ENCODE results near the gene OR5H14.
"Not testable (repeated sequence)": the region's sequence is repeated elsewhere in the genome, so short reads cannot be mapped to it uniquely, and the experiment has no call there.

Gene OR5H14

DNA sequence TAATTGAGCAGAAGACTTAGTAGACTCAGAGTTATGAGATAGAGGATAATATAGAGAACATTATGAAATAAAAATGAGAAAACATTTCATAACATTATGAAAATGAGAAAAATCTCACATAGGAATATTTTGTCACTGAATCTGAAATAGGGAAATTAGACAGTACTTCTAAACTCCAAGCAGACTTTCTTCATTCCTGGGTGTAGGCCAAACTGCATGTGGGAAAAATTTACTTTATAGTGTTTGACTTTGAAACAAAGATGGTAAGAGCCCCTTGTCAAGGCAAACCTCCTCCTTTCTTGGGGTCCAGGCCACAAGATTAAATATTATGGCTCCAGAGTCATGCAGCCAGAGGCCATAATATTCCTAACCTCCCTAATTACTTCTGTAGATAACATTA is 6.7 kb upstream of the OR5H14 start:
- H3K4me2 ChIP-seq (ENCODE audit: low read length) = no peak overlapping the region
- H3K79me2 ChIP-seq (ENCODE audit: control insufficient read depth, low read length) = no peaks in the 10 kb centered on the region
- H3K9me2 ChIP-seq (replicated peaks; ENCODE audit: control insufficient read depth, low read length) = no peaks in the 10 kb centered on the region
- no peaks in the 10 kb centered on the region for H4K20me1 ChIP-seq (ENCODE audit: control insufficient read depth, insufficient read depth, low read depth, low read length)
- H3K4me3 ChIP-seq (ENCODE audit: low read length) = no peak overlapping the region
- H3F3A ChIP-seq (ENCODE audit: control insufficient read depth, insufficient read depth) = no peaks in the 10 kb centered on the region
- H3K9me3 ChIP-seq (ENCODE audit: control insufficient read depth, insufficient read depth, low read length) = no peaks in the 10 kb centered on the region
- H3K36me3 ChIP-seq (ENCODE audit: control insufficient read depth, low read length) = no peaks in the 10 kb centered on the region
- TF ChIP-seq EZH2phosphoT487 (IDR thresholded peaks at IDR 0.05; ENCODE audit: borderline replicate concordance, low read length) (no peak), CTCF (IDR thresholded peaks at IDR 0.05; ENCODE audit: low read depth, low read length, poor library complexity, severe bottlenecking) (no peak)
- no peaks in the 10 kb centered on the region for H3K4me1 ChIP-seq (ENCODE audit: control insufficient read depth, low read length)
- H3K27ac ChIP-seq (ENCODE audit: low read depth, low read length) = no peak overlapping the region
- H3K27me3 ChIP-seq (ENCODE audit: control insufficient read depth, low read length) = no peaks in the 10 kb centered on the region

DNA sequence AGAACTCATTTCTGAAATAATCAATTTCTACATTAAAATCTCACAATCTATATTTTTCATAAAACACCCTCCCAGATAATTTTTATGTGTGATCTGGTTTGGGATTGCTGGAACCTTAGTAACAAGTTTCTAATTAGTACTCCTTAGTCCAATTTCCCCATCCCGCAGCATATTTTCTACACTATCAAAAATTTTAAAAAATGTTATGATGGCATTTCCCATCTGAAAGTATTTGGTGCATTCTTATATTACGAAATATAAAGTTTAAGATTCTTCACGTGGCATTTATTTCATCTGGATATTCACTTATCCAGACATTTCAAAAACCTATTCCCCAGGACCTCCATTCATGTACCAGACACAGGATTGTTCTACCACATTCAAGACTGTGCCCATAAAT is 1.5 kb downstream of the OR5H14 start:
- Histone ChIP-seq H3K9me2 (replicated peaks; ENCODE audit: control insufficient read depth, low read length) (no peaks in the 10 kb centered on the region), H3K4me3 (ENCODE audit: low read length) (no peak overlapping the region), H3K27me3 (ENCODE audit: control insufficient read depth, low read length) (no peaks in the 10 kb centered on the region), H3K79me2 (ENCODE audit: control insufficient read depth, low read length) (no peaks in the 10 kb centered on the region), H3K9me3 (ENCODE audit: control insufficient read depth, insufficient read depth, low read length) (no peaks in the 10 kb centered on the region), H3K4me1 (ENCODE audit: control insufficient read depth, low read length) (no peaks in the 10 kb centered on the region), H3K36me3 (ENCODE audit: control insufficient read depth, low read length) (no peaks in the 10 kb centered on the region), H4K20me1 (ENCODE audit: control insufficient read depth, insufficient read depth, low read depth, low read length) (no peaks in the 10 kb centered on the region), H3K27ac (ENCODE audit: low read depth, low read length) (no peak overlapping the region), H3F3A (ENCODE audit: control insufficient read depth, insufficient read depth) (no peaks in the 10 kb centered on the region), H3K4me2 (ENCODE audit: low read length) (no peak overlapping the region)
- TF ChIP-seq CTCF (IDR thresholded peaks at IDR 0.05; ENCODE audit: low read depth, low read length, poor library complexity, severe bottlenecking) (no peak), EZH2phosphoT487 (IDR thresholded peaks at IDR 0.05; ENCODE audit: borderline replicate concordance, low read length) (no peak)

GRCh38 chr3:98149456-98149855 is 2.2 kb downstream of the OR5H14 start:
- H3K4me1 ChIP-seq (ENCODE audit: control insufficient read depth, low read length); H3K4me3 ChIP-seq (ENCODE audit: low read length); H3K27ac ChIP-seq (ENCODE audit: low read depth, low read length); H3K79me2 ChIP-seq (ENCODE audit: control insufficient read depth, low read length); H3K27me3 ChIP-seq (ENCODE audit: control insufficient read depth, low read length); H3K9me3 ChIP-seq (ENCODE audit: control insufficient read depth, insufficient read depth, low read length); H3K9me2 ChIP-seq (replicated peaks; ENCODE audit: control insufficient read depth, low read length); H4K20me1 ChIP-seq (ENCODE audit: control insufficient read depth, insufficient read depth, low read depth, low read length); H3K36me3 ChIP-seq (ENCODE audit: control insufficient read depth, low read length); H3F3A ChIP-seq (ENCODE audit: control insufficient read depth, insufficient read depth); H3K4me2 ChIP-seq (ENCODE audit: low read length): not testable (repeated sequence)

DNA sequence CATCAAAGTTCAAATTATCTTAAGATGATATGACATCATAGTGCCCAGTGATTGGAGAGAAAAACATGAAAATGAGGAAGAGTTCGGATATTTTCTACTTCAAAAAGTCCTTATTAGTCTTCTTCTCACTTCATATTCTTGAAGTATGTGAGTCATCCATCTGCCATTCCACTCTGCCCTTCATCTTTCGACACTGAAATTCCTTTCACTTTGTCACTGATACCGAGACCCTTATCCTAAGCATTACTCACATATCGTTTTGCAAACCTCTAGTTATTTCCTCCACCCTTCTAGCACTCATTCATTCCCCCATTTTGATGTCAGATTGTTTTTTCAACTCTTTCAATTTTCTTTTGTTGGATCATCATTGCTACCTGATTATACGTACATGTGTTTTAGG is 4.0 kb downstream of the OR5H14 start:
- H3K4me2 ChIP-seq (ENCODE audit: low read length) = no peak overlapping the region
- TF ChIP-seq EZH2phosphoT487 (IDR thresholded peaks at IDR 0.05; ENCODE audit: borderline replicate concordance, low read length) (no peak), CTCF (IDR thresholded peaks at IDR 0.05; ENCODE audit: low read depth, low read length, poor library complexity, severe bottlenecking) (no peak)
- no peaks in the 10 kb centered on the region for H3K4me1 ChIP-seq (ENCODE audit: control insufficient read depth, low read length)
- no peak overlapping the region for H3K4me3 ChIP-seq (ENCODE audit: low read length)
- H3K9me3 ChIP-seq (ENCODE audit: control insufficient read depth, insufficient read depth, low read length) = no peaks in the 10 kb centered on the region
- no peak overlapping the region for H3K27ac ChIP-seq (ENCODE audit: low read depth, low read length)
- H3K36me3 ChIP-seq (ENCODE audit: control insufficient read depth, low read length) = no peaks in the 10 kb centered on the region
- H3F3A ChIP-seq (ENCODE audit: control insufficient read depth, insufficient read depth) = no peaks in the 10 kb centered on the region
- H3K27me3 ChIP-seq (ENCODE audit: control insufficient read depth, low read length) = no peaks in the 10 kb centered on the region
- H3K9me2 ChIP-seq (replicated peaks; ENCODE audit: control insufficient read depth, low read length) = no peaks in the 10 kb centered on the region
- H3K79me2 ChIP-seq (ENCODE audit: control insufficient read depth, low read length) = no peaks in the 10 kb centered on the region
- no peaks in the 10 kb centered on the region for H4K20me1 ChIP-seq (ENCODE audit: control insufficient read depth, insufficient read depth, low read depth, low read length)

Measured in DOHH2 (cell line).